Activated naive CD8-positive, alpha-beta T cell treated with anti-CD3 and anti-CD28 coated beads, Interleukin-2, amount 10 ng/mL, durations not matched to agents 7 days and 5 days (primary cell): ENCODE measurements around the gene SLAIN1. TPM values are rescaled to one million over a fixed set of nuclear protein-coding genes. Genes with fewer than 3 reads are reported as not detected.

Experiments used
- ATAC-seq: fragments of 150-1000 bp; cut with Tn5 transposase; one replicate; pipeline ENCODE4 v1.10.0; 2021; ENCODE audit warnings: low read depth, moderate library complexity
- POLR2A ChIA-PET: fragments of 350-600 bp; sonication (Branson Sonifier 250); formaldehyde crosslinking; loops from one replicate; lab custom pipeline; 2021; ENCODE audit warnings: antibody characterized with exemption; lab: Charles Lee
- DNase-seq: peaks from one replicate; pipeline ENCODE4 v3.0.0; 2021
- H3K27ac Mint-ChIP-seq: one replicate; pipeline ENCODE4 v1.8.0; 2022; ENCODE audit warnings: mild to moderate bottlenecking, mixed read lengths
- H3K27me3 Mint-ChIP-seq: one replicate; pipeline ENCODE4 v1.8.0; 2022; ENCODE audit warnings: mild to moderate bottlenecking, moderate library complexity, mixed read lengths
- H3K36me3 Mint-ChIP-seq: one replicate; pipeline ENCODE4 v1.8.0; 2021; ENCODE audit warnings: mild to moderate bottlenecking, mixed read lengths
- H3K4me1 Mint-ChIP-seq: one replicate; pipeline ENCODE4 v1.8.0; 2021; ENCODE audit warnings: mixed read lengths
- H3K4me3 Mint-ChIP-seq: one replicate; pipeline ENCODE4 v1.8.0; 2022; ENCODE audit warnings: mild to moderate bottlenecking, moderate library complexity, mixed read lengths
- H3K9me3 Mint-ChIP-seq: one replicate; pipeline ENCODE4 v1.8.0; 2021; ENCODE audit warnings: mixed read lengths
- microRNA-seq: library from miRNA; unstranded; fragments of <30 nt; microRNA quantifications from one replicate; pipeline ENCODE4 v1.2.0, GENCODE V29; 2022
- total RNA-seq, 2 experiments: library from RNA; stranded (reverse); gene quantifications; one replicate each; pipeline ENCODE4 v1.2.3, GENCODE V29; 2021

SLAIN1 gene
- total RNA-seq, 2 experiments from 2014 or later, result 31.1 to 33.0 TPM

DNA sequence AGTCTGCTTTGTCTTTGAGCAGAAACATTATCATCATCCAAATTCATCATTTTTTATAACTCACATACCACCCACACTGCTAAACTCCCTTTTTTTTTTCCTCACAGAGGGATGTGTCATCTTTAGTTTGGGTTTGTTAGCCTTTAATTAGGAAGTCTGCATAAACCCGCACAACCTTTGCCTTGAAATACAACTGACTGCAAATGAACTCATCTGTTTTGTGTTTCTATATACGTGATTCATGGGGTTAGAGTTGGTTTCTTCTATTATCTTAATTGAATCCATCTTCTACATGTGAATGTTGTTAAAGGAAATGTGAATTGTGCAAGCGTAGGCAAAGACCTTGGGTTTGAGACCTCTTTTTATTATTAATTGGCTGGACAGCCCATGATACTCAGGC is 102.7 kb downstream of the SLAIN1 start:
- no peak overlapping the region for H3K4me3 Mint-ChIP-seq
- no peaks in the 10 kb centered on the region for H3K9me3 Mint-ChIP-seq
- H3K4me1 Mint-ChIP-seq, result no peaks in the 10 kb centered on the region
- DNase-seq (no peak), ATAC-seq (no peak)
- POLR2A ChIA-PET, result no interaction called here
- no peak overlapping the region for H3K27ac Mint-ChIP-seq
- peaks cover 1% of the 10 kb centered on the region for H3K27me3 Mint-ChIP-seq
- H3K36me3 Mint-ChIP-seq, result no peaks in the 10 kb centered on the region

DNA sequence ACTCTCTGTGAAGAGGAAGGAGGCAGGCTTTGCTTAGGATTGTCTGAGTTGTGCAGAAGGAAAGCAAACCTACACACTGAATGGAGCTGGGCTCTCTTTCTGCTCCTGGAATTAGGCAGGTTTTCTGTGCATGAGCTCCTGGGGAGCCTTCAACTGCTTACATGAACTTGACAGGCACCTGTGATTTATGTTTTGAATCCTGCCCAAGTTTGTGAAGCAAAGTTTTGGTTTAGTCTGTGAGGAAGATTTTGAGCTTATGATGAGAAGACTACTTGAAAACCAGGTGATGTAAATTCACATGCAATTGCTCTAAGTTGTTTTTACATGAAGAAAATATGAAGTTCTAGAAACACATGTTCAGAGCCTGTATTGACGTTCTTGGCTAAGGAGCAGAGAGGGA is 109.0 kb downstream of the SLAIN1 start:
- Mint-ChIP-seq H3K4me3 (no peak overlapping the region), H3K4me1 (no peaks in the 10 kb centered on the region)

DNA sequence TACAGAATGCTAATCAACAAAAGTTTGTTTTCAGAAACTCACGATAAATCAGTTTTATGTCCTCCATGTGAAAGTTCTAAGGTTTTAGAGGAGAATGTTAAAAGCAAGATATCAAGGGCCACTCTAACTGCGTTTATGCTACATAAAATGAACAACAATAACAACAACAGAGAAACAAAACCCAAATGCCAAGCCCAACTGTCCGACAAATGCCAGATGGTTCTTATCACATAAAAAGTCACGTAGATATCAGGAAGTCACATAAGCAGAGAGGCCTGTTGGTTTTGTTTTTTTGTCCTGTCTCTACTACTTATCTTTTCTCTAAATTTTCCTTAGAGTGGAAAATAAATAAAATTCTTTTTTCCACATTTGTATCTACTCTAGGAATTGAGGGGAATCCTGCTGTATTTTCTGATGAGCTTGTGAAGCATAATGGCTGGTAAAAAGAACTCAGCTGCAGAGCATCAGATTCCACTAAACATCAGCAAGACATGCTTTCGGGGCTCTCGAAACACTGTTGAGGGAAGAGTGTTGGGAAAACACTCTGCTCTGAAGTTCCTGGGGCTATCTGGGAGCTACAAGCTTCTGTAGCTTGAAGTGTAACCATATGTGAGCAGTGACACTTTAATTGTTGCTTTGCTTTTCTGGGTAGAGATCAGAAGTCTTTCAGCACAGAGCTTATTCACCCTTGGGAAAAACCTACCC is 110.1 kb downstream of the SLAIN1 start:
- POLR2A ChIA-PET, result no interaction called here
- Mint-ChIP-seq H3K4me1 (no peaks in the 10 kb centered on the region), H3K36me3 (no peaks in the 10 kb centered on the region), H3K27ac (no peak overlapping the region), H3K27me3 (peaks cover 4% of the 10 kb centered on the region), H3K9me3 (no peaks in the 10 kb centered on the region), H3K4me3 (no peak overlapping the region)
- DNase-seq, result no peak
- ATAC-seq, result no peak

More for the DNA sequence above, 109.0 kb downstream of the SLAIN1 start:
- H3K27me3 Mint-ChIP-seq, result peaks cover 4% of the 10 kb centered on the region
- DNase-seq (no peak), ATAC-seq (no peak)
- H3K36me3 Mint-ChIP-seq, result no peaks in the 10 kb centered on the region
- no peaks in the 10 kb centered on the region for H3K9me3 Mint-ChIP-seq
- POLR2A ChIA-PET, result no interaction called here
- H3K27ac Mint-ChIP-seq, result no peak overlapping the region

DNA sequence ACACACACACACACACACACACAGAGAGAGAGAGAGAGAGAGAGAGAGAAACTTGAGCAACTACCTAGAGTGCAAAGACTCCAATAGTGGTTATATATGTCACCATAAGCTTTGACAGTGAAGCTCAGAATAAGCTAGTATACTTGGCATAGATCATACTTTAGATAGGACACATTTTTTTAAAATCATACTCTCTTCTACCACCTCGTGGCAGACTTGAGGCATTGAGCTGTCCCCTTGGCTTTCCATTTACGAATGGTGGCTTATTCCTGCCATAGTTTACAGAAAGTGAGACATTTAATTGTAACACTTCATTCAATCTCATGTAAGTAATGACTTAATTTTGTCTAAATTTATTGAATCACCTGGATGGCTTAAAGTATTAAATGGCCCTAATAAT is 112.9 kb downstream of the SLAIN1 start:
- Mint-ChIP-seq H3K9me3 (no peaks in the 10 kb centered on the region), H3K4me3 (no peak overlapping the region), H3K27ac (no peak overlapping the region), H3K4me1 (no peaks in the 10 kb centered on the region), H3K36me3 (no peaks in the 10 kb centered on the region), H3K27me3 (peaks cover 4% of the 10 kb centered on the region)
- peak; percentile 52 for ATAC-seq
- no peak for DNase-seq
- POLR2A ChIA-PET, result no interaction called here

DNA sequence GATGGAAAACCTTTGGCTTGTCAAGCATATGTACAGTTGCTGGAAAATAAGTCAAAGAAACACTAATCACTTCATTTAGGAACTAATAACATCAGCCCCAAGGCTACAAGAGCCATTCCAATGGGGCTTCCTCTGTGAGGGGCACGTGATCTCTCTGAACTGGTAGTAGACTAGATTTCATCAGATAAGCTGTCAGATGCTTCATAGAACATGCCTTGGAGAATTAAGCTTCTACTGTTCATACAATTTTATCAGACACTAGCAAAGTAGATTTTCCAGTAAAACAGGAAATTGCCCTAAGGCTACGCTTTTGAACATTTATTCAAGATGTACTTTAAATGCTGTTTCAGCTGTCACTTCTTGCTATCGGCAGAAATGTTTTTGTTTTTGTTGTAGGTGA is 113.4 kb downstream of the SLAIN1 start:
- H3K9me3 Mint-ChIP-seq, result no peaks in the 10 kb centered on the region
- no peaks in the 10 kb centered on the region for H3K36me3 Mint-ChIP-seq
- DNase-seq (no peak), ATAC-seq (no peak)
- peaks cover 4% of the 10 kb centered on the region for H3K27me3 Mint-ChIP-seq
- POLR2A ChIA-PET, result no interaction called here
- no peaks in the 10 kb centered on the region for H3K4me1 Mint-ChIP-seq
- H3K4me3 Mint-ChIP-seq, result no peak overlapping the region
- no peak overlapping the region for H3K27ac Mint-ChIP-seq

DNA sequence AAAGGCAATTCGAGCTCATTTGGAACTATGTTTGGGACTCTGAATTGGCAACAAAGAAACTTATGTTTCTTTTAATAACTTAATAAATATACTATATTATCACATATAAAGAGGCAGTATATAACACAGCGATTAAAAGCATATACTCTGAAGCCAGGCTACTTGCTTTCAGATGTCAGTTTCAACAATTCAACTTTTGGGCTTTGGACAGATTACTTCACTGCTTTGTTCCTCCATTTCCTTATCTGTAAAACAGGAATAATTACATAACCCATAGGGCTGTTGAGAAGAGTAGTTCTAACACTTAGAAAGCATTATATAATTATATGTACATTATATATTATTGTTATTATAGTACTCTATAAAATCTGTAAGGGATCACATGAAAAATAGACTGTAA is 113.9 kb downstream of the SLAIN1 start:
- Mint-ChIP-seq H3K27me3 (peaks cover 4% of the 10 kb centered on the region), H3K36me3 (no peaks in the 10 kb centered on the region), H3K4me1 (no peaks in the 10 kb centered on the region), H3K4me3 (no peak overlapping the region), H3K9me3 (no peaks in the 10 kb centered on the region), H3K27ac (no peak overlapping the region)
- no peak for ATAC-seq
- POLR2A ChIA-PET, result no interaction called here
- no peak for DNase-seq

DNA sequence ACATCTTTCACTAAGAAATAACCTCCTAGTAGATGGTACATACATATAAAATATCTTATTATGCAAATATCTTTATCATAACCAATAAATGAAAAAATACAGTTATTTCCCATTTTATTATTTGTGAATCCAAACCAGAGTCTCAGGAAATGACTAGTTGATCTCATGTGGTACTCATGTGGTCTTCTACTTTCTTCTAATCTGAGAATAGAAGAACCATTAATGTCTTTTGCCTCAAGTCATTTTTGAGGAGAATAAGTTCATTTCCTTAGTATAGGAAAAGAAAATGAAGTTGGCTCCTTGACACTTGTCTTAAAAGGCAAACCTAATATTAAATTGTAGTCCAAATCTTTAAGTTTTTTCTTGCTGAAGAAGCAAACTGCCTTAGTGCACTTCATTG is 114.5 kb downstream of the SLAIN1 start:
- no peaks in the 10 kb centered on the region for H3K36me3 Mint-ChIP-seq
- no peaks in the 10 kb centered on the region for H3K9me3 Mint-ChIP-seq
- ATAC-seq, result no peak
- no peak overlapping the region for H3K27ac Mint-ChIP-seq
- H3K27me3 Mint-ChIP-seq, result peaks cover 4% of the 10 kb centered on the region
- POLR2A ChIA-PET, result no interaction called here
- no peaks in the 10 kb centered on the region for H3K4me1 Mint-ChIP-seq
- no peak for DNase-seq
- no peak overlapping the region for H3K4me3 Mint-ChIP-seq

Small RNA genes lying within 50 kb of the gene (microRNA-seq; reads per million reads assigned to microRNA genes)
- not detected for gene MIR3665

Other genes with a start within 250 kb of the SLAIN1 start
- gene SCEL, start 162.0 kb upstream of the SLAIN1 start, total RNA-seq, result not detected
- not detected for gene EDNRB, start 221.1 kb downstream of the SLAIN1 start, total RNA-seq